ENCODE results near the gene CEP43. TPM values are rescaled to one million over a fixed set of nuclear protein-coding genes. Genes with fewer than 3 reads are reported as not detected.
A peak's percentile ranks its signal among the peaks of the same experiment; 100 is the strongest.

Gene CEP43
- total RNA-seq, 4 donors from 2014 or later = 28.2 to 37.1 (median 32.7) TPM

DNA sequence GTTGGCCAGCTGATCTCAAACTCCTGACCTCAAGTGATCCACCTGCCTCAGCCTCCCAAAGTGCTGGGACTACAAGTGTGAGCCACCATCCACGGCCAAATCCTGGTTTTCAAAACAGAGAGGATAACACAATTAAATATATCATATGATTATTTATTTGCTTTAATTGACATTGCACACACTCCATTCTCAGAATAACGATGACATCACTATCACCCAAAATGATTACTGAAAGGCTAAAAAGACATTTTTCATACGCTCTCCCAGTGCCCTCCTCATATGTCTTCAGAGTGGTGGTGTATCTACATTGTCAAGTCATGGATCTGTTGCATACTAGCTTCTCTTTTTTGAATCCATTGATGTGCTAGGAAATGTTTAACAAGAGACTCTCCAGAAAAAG lies 18.5 kb upstream of the CEP43 start:
- no peaks in the 10 kb centered on the region for H3K27me3 ChIP-seq
- no peaks in the 10 kb centered on the region for H3K9me3 ChIP-seq
- no peaks in the 10 kb centered on the region for H3K36me3 ChIP-seq
- H3K27ac ChIP-seq = no peak overlapping the region
- TF ChIP-seq, protein P1, sequence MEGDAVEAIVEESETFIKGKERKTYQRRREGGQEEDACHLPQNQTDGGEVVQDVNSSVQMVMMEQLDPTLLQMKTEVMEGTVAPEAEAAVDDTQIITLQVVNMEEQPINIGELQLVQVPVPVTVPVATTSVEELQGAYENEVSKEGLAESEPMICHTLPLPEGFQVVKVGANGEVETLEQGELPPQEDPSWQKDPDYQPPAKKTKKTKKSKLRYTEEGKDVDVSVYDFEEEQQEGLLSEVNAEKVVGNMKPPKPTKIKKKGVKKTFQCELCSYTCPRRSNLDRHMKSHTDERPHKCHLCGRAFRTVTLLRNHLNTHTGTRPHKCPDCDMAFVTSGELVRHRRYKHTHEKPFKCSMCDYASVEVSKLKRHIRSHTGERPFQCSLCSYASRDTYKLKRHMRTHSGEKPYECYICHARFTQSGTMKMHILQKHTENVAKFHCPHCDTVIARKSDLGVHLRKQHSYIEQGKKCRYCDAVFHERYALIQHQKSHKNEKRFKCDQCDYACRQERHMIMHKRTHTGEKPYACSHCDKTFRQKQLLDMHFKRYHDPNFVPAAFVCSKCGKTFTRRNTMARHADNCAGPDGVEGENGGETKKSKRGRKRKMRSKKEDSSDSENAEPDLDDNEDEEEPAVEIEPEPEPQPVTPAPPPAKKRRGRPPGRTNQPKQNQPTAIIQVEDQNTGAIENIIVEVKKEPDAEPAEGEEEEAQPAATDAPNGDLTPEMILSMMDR (IDR thresholded peaks at IDR 0.05) = no peak
- TF ChIP-seq POLR2A (IDR thresholded peaks at IDR 0.05) = no peak
- no peak overlapping the region for H3K4me3 ChIP-seq
- no peak for DNase-seq
- no peaks in the 10 kb centered on the region for H3K4me1 ChIP-seq

DNA sequence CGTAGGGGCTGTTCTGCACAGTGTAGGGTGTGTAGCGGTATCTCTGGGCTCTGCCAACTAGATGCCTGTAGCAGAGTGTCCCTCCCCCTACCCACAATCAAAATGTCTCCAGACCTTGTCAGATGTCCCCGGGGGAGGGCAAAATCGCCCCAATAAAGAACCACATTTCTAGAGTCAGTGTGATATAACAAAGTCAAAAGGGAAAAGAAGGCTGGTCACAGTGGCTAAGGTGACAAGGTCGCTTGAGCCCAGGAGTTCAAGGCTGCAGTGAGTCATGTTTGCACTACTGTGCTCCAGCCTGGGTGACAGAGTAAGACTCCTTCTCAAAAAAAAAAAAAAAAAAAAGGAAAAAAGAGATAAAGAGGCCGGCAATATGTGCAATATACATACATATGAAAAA lies 11.7 kb upstream of the CEP43 start:
- no peaks in the 10 kb centered on the region for H3K9me3 ChIP-seq
- no peak overlapping the region for H3K27ac ChIP-seq
- no peaks in the 10 kb centered on the region for H3K27me3 ChIP-seq
- no peak overlapping the region for H3K4me3 ChIP-seq
- no peaks in the 10 kb centered on the region for H3K4me1 ChIP-seq
- DNase-seq = no peak
- TF ChIP-seq POLR2A (IDR thresholded peaks at IDR 0.05) = no peak
- TF ChIP-seq, protein P1 (IDR thresholded peaks at IDR 0.05) = no peak
- H3K36me3 ChIP-seq = no peaks in the 10 kb centered on the region

DNA sequence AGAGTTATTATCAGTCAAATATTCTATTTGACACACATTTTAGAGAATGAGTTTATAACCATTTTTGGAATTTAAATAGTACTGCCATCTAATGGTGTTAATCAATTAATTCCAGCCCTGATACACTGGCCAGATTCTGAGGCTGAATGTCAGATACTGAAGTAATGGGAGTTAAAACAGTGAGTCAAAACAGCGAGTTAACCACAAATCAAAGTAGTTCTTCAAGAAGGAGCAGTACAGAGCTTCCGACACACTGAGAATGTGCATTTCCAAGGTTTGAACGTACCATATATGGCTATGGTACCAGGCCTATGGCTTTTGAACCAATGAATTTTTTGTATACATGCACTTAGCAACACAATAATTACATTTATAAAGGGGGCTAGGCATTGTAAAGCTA lies 11.3 kb upstream of the CEP43 start:
- DNase-seq = no peak
- TF ChIP-seq, protein P1 (IDR thresholded peaks at IDR 0.05) = no peak
- TF ChIP-seq POLR2A (IDR thresholded peaks at IDR 0.05) = no peak

DNA sequence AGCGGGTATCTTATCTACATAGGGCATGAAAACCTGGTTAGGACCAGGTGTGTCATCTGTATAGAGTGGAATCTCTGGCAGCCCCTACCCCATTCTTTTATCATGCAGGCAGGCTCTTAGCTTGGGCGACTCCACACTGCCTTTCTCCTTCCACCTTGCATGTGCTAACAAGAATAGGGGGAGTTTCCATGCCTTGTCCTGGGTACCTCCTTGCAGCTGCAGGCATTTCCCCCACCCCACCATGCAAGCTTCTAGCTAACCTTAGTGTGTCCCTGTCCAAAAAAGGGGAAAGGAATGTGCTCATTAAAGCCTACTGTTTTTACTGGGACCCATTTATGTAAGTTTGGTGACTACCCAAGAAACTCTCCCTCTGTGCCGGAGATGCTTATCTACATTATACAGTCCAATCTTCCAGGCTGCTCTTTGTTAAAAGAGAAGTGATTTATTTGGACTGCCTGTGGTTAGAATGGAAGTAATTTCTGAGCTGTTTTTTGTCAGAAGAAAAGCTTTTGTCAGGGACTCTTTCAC lies 10.5 kb upstream of the CEP43 start:
- Histone ChIP-seq H3K27ac (no peak overlapping the region), H3K9me3 (no peaks in the 10 kb centered on the region), H3K36me3 (no peaks in the 10 kb centered on the region), H3K4me3 (no peak overlapping the region), H3K27me3 (no peaks in the 10 kb centered on the region), H3K4me1 (no peaks in the 10 kb centered on the region)
- TF ChIP-seq, protein P1 (IDR thresholded peaks at IDR 0.05) = no peak
- TF ChIP-seq POLR2A (IDR thresholded peaks at IDR 0.05) = no peak
- DNase-seq = no peak

More for the DNA sequence above, 11.3 kb upstream of the CEP43 start:
- Histone ChIP-seq H3K27me3 (no peaks in the 10 kb centered on the region), H3K36me3 (no peaks in the 10 kb centered on the region), H3K27ac (no peak overlapping the region), H3K4me3 (no peak overlapping the region), H3K4me1 (no peaks in the 10 kb centered on the region), H3K9me3 (no peaks in the 10 kb centered on the region)

DNA sequence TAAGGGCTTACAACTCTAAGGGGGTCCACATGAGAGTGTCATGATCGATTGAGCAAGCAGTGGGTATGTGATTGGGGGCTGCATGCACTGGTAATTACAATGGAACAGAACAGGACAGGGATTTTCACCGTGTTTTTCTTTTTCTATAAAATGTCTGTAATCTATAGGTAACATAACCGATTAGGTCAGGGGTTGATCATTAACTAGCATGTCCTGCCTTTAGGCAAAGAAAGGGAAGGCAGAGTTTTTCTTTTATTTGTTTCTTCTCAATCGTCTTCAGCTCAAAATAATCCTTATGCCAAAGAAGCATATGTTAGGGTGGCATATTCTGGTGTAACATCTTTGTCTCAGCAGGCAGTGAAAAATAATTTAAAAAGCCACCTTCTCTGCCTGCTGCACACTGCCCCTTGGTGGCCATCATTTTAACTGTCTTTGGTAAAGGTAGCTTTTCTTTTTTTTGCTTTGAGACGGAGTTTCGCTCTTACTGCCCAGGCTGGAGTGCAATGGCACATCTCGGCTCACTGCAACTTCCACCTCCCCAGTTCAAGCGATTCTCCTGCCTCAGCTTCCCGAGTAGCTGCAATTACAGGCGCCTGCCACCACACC lies 9.7 kb upstream of the CEP43 start:
- Histone ChIP-seq H3K27ac (no peak overlapping the region), H3K36me3 (no peaks in the 10 kb centered on the region), H3K9me3 (no peaks in the 10 kb centered on the region), H3K4me1 (no peaks in the 10 kb centered on the region), H3K27me3 (no peaks in the 10 kb centered on the region), H3K4me3 (no peak overlapping the region)
- no peak for DNase-seq
- TF ChIP-seq, protein P1 (IDR thresholded peaks at IDR 0.05) = peak in 5 of 6 experiments; percentile 15 to 69 (median 51)
- TF ChIP-seq POLR2A (IDR thresholded peaks at IDR 0.05) = no peak

Data from Peyer's patch (tissue), 4 donors.